GM21515 (cell line): Measurements from ENCODE around the gene DOC2A.
"Not testable (repeated sequence)": the region's sequence is repeated elsewhere in the genome, so short reads cannot be mapped to it uniquely, and the experiment has no call there.

ENCODE experiments used
- ATAC-seq: cut with Tn5 transposase; IDR thresholded peaks from one replicate; pipeline ENCODE4 v1.9.1; 2021; ENCODE audit not compliant: unreplicated experiment

DOC2A gene

GRCh38 chr16:30010844-30011713 lies at the start of gene DOC2A:
DOC2A (minus strand) TSS chr16:30011027; CDS start chr16:30010222, 805 bp downstream.
- ATAC-seq = no peak

GRCh38 chr16:30060346-30060745 lies 49.5 kb upstream of the DOC2A start:
- ATAC-seq = no peak

GRCh38 chr16:30054959-30055553 lies 44.2 kb upstream of the DOC2A start:
- no peak for ATAC-seq

GRCh38 chr16:30054451-30054850 lies 43.6 kb upstream of the DOC2A start:
- no peak for ATAC-seq

- no peak for ATAC-seq
Observed at GRCh38 chr16:30053376-30054015, 42.7 kb upstream of the DOC2A start.

- peak; percentile 52 for ATAC-seq
Observed at GRCh38 chr16:30052671-30053372, 42.0 kb upstream of the DOC2A start.

GRCh38 chr16:30051518-30051917 lies 40.7 kb upstream of the DOC2A start:
- no peak for ATAC-seq

- ATAC-seq = no peak
Observed at GRCh38 chr16:30049871-30050270, 39.0 kb upstream of the DOC2A start.

- ATAC-seq = no peak
Observed at GRCh38 chr16:30046588-30046987, 35.8 kb upstream of the DOC2A start.

- ATAC-seq = no peak
Observed at GRCh38 chr16:30046178-30046577, 35.4 kb upstream of the DOC2A start.

GRCh38 chr16:30041841-30042240 lies 31.0 kb upstream of the DOC2A start:
- ATAC-seq = no peak

- ATAC-seq = not testable (repeated sequence)
Observed at GRCh38 chr16:30040690-30041089, 29.9 kb upstream of the DOC2A start.

- ATAC-seq = no peak
Observed at GRCh38 chr16:30040221-30040620, 29.4 kb upstream of the DOC2A start.

- ATAC-seq = no peak
Observed at GRCh38 chr16:30033270-30033669, 22.4 kb upstream of the DOC2A start.

GRCh38 chr16:30032083-30032819 lies 21.4 kb upstream of the DOC2A start:
- ATAC-seq = no peak

GRCh38 chr16:30031477-30031918 lies 20.7 kb upstream of the DOC2A start:
- no peak for ATAC-seq

- ATAC-seq = no peak
Observed at GRCh38 chr16:30030841-30031413, 20.1 kb upstream of the DOC2A start, which contains the start of gene TLCD3B. TLCD3B (minus strand) TSS chr16:30031271; CDS start chr16:30030527, 744 bp downstream.

- no peak for ATAC-seq
Observed at GRCh38 chr16:30030011-30030685, 19.3 kb upstream of the DOC2A start.

- no peak for ATAC-seq
Observed at GRCh38 chr16:30028438-30029076, 17.7 kb upstream of the DOC2A start.
